ENCODE results near the gene UQCRFS1.
"Not testable (repeated sequence)": the region's sequence is repeated elsewhere in the genome, so short reads cannot be mapped to it uniquely, and the experiment has no call there.

The UQCRFS1 gene

GRCh38 chr19:29215322-29215845, 2.4 kb upstream of the UQCRFS1 start:
- DNase-seq (ENCODE audit: low read depth in 1 of 2, low spot score in 1 of 2), result no peak

GRCh38 chr19:29214411-29214810, 1.5 kb upstream of the UQCRFS1 start:
- no peak for DNase-seq (ENCODE audit: low read depth in 1 of 2, low spot score in 1 of 2)

GRCh38 chr19:29212356-29212647, 649 bp downstream of the UQCRFS1 start:
- peak in 1 of 2 donors; percentile 10 for DNase-seq (ENCODE audit: low read depth in 1 of 2, low spot score in 1 of 2)

- DNase-seq (ENCODE audit: low read depth in 1 of 2, low spot score in 1 of 2), result no peak
Observed at GRCh38 chr19:29211562-29212355, 1.2 kb downstream of the UQCRFS1 start.

GRCh38 chr19:29211041-29211440, 1.9 kb downstream of the UQCRFS1 start:
- not testable (repeated sequence) for DNase-seq (ENCODE audit: low read depth in 1 of 2, low spot score in 1 of 2)

- not testable (repeated sequence) for DNase-seq (ENCODE audit: low read depth in 1 of 2, low spot score in 1 of 2)
Observed at GRCh38 chr19:29210502-29210901, 2.4 kb downstream of the UQCRFS1 start.

- not testable (repeated sequence) for DNase-seq (ENCODE audit: low read depth in 1 of 2, low spot score in 1 of 2)
Observed at GRCh38 chr19:29207403-29208187, 5.4 kb downstream of the UQCRFS1 start.

GRCh38 chr19:29206453-29206852, 6.5 kb downstream of the UQCRFS1 start:
- DNase-seq (ENCODE audit: low read depth in 1 of 2, low spot score in 1 of 2), result no peak

GRCh38 chr19:29202281-29202680, 10.7 kb downstream of the UQCRFS1 start:
- no peak for DNase-seq (ENCODE audit: low read depth in 1 of 2, low spot score in 1 of 2)

GRCh38 chr19:29201855-29202254, 11.1 kb downstream of the UQCRFS1 start:
- no peak for DNase-seq (ENCODE audit: low read depth in 1 of 2, low spot score in 1 of 2)

GRCh38 chr19:29194658-29195057, 18.3 kb downstream of the UQCRFS1 start:
- DNase-seq (ENCODE audit: low read depth in 1 of 2, low spot score in 1 of 2), result no peak

GRCh38 chr19:29193155-29193554, 19.8 kb downstream of the UQCRFS1 start:
- DNase-seq (ENCODE audit: low read depth in 1 of 2, low spot score in 1 of 2), result no peak

- no peak for DNase-seq (ENCODE audit: low read depth in 1 of 2, low spot score in 1 of 2)
Observed at GRCh38 chr19:29191005-29191404, 21.9 kb downstream of the UQCRFS1 start.

GRCh38 chr19:29189033-29189360, 24.0 kb downstream of the UQCRFS1 start:
- DNase-seq (ENCODE audit: low read depth in 1 of 2, low spot score in 1 of 2), result no peak

GRCh38 chr19:29188289-29189032, 24.5 kb downstream of the UQCRFS1 start:
- no peak for DNase-seq (ENCODE audit: low read depth in 1 of 2, low spot score in 1 of 2)

- DNase-seq (ENCODE audit: low read depth in 1 of 2, low spot score in 1 of 2), result no peak
Observed at GRCh38 chr19:29187676-29188075, 25.3 kb downstream of the UQCRFS1 start.

- DNase-seq (ENCODE audit: low read depth in 1 of 2, low spot score in 1 of 2), result no peak
Observed at GRCh38 chr19:29185427-29185826, 27.5 kb downstream of the UQCRFS1 start.

- DNase-seq (ENCODE audit: low read depth in 1 of 2, low spot score in 1 of 2), result no peak
Observed at GRCh38 chr19:29176981-29177754, 35.8 kb downstream of the UQCRFS1 start.

GRCh38 chr19:29173896-29174295, 39.1 kb downstream of the UQCRFS1 start:
- no peak for DNase-seq (ENCODE audit: low read depth in 1 of 2, low spot score in 1 of 2)

GRCh38 chr19:29172302-29172701, 40.6 kb downstream of the UQCRFS1 start:
- DNase-seq (ENCODE audit: low read depth in 1 of 2, low spot score in 1 of 2), result no peak

- DNase-seq (ENCODE audit: low read depth in 1 of 2, low spot score in 1 of 2), result no peak
Observed at GRCh38 chr19:29171525-29171924, 41.4 kb downstream of the UQCRFS1 start.

All from activated CD4-positive, alpha-beta T cell treated with anti-CD3 and anti-CD28 coated beads, Interleukin-2, amount 50 U/mL, for 24 hours (primary cell).